PC-9 (cell line): ENCODE results near the gene GPRIN3.

Experiments used
- CTCF ChIP-seq: fragments of 200-600 bp; sonication (generic); conservative IDR thresholded peaks from 2 replicates; pipeline ENCODE4 v1.6.1; 2017; ENCODE audit warnings: mixed run types, antibody characterized with exemption, mild to moderate bottlenecking, moderate library complexity
- EZH2 ChIP-seq: fragments of 200-600 bp; sonication (generic); IDR thresholded peaks from 2 replicates; pipeline ENCODE4 v1.8.0; 2017; ENCODE audit warnings: antibody characterized with exemption, low read depth

- TF ChIP-seq CTCF = no peak
- TF ChIP-seq EZH2 = no peak
Measured at GRCh38 chr4:89245459-89245858, 62.1 kb downstream of the GPRIN3 start.
